ENCODE data around the gene LVRN. TPM values are rescaled to one million over a fixed set of nuclear protein-coding genes. Genes with fewer than 3 reads are reported as not detected.

The LVRN gene
- total and polyA plus RNA-seq, 2 experiments from 2014 or later, result 0.31 to 0.45 TPM

- no peak overlapping the region for H3K4me3 Mint-ChIP-seq
- no peaks in the 10 kb centered on the region for H3K36me3 ChIP-seq (ENCODE audit: insufficient read depth)
These were observed 25.7 kb downstream of the LVRN start for GRCh38 chr5:115988002-115988401.

More at GRCh38 chr5:115988002-115988401, 25.7 kb downstream of the LVRN start:
- Mint-ChIP-seq H3K4me1 (no peaks in the 10 kb centered on the region), H3K27me3 (ENCODE audit: insufficient read depth, low read depth, poor library complexity) (no peaks in the 10 kb centered on the region), H3K9me3 (no peaks in the 10 kb centered on the region), H3K36me3 (ENCODE audit: low read depth) (no peaks in the 10 kb centered on the region), H3K27ac (no peak overlapping the region)
- ATAC-seq (no peak), DNase-seq (ENCODE audit: low spot score) (no peak)
- Histone ChIP-seq H3K9me2 (ENCODE audit: insufficient read depth) (peaks cover 5% of the 10 kb centered on the region; the same call in 1 of the 2 replicates), H3K79me2 (replicated peaks; ENCODE audit: insufficient read depth) (no peaks in the 10 kb centered on the region), H3K4me2 (no peak overlapping the region), H3K4me3 (no peak overlapping the region), H3K27ac (ENCODE audit: low read depth) (no peak overlapping the region), H2AFZ (peak overlapping the region; percentile 47; the same call in 1 of the 2 replicates), H3K27me3 (ENCODE audit: insufficient read depth) (no peaks in the 10 kb centered on the region), H3F3A (replicated peaks; ENCODE audit: low read depth) (no peaks in the 10 kb centered on the region), H3K4me1 (ENCODE audit: insufficient read depth) (no peaks in the 10 kb centered on the region), H4K20me1 (replicated peaks; ENCODE audit: insufficient read depth) (no peaks in the 10 kb centered on the region)
- TF ChIP-seq NANOG (IDR thresholded peaks at IDR 0.05; ENCODE audit: borderline replicate concordance) (no peak), CREB1 (CRISPR knock-in tag; IDR thresholded peaks at IDR 0.05; ENCODE audit: low read depth) (no peak), JUNB (IDR thresholded peaks at IDR 0.05; ENCODE audit: unreplicated experiment) (no peak), STAT1 (IDR thresholded peaks at IDR 0.05; ENCODE audit: unreplicated experiment) (no peak), POLR2AphosphoS5 (IDR thresholded peaks at IDR 0.05; ENCODE audit: low read depth) (no peak), CTCF (conservative IDR thresholded peaks at IDR 0.05; ENCODE audit: low read depth in 2 of 2) (no peak), EZH2 (IDR thresholded peaks at IDR 0.05; ENCODE audit: low read depth, unreplicated experiment) (no peak)
- TF ChIP-seq, protein P1, sequence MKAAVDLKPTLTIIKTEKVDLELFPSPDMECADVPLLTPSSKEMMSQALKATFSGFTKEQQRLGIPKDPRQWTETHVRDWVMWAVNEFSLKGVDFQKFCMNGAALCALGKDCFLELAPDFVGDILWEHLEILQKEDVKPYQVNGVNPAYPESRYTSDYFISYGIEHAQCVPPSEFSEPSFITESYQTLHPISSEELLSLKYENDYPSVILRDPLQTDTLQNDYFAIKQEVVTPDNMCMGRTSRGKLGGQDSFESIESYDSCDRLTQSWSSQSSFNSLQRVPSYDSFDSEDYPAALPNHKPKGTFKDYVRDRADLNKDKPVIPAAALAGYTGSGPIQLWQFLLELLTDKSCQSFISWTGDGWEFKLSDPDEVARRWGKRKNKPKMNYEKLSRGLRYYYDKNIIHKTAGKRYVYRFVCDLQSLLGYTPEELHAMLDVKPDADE (IDR thresholded peaks at IDR 0.05), result no peak
- TF ChIP-seq, protein P2, sequence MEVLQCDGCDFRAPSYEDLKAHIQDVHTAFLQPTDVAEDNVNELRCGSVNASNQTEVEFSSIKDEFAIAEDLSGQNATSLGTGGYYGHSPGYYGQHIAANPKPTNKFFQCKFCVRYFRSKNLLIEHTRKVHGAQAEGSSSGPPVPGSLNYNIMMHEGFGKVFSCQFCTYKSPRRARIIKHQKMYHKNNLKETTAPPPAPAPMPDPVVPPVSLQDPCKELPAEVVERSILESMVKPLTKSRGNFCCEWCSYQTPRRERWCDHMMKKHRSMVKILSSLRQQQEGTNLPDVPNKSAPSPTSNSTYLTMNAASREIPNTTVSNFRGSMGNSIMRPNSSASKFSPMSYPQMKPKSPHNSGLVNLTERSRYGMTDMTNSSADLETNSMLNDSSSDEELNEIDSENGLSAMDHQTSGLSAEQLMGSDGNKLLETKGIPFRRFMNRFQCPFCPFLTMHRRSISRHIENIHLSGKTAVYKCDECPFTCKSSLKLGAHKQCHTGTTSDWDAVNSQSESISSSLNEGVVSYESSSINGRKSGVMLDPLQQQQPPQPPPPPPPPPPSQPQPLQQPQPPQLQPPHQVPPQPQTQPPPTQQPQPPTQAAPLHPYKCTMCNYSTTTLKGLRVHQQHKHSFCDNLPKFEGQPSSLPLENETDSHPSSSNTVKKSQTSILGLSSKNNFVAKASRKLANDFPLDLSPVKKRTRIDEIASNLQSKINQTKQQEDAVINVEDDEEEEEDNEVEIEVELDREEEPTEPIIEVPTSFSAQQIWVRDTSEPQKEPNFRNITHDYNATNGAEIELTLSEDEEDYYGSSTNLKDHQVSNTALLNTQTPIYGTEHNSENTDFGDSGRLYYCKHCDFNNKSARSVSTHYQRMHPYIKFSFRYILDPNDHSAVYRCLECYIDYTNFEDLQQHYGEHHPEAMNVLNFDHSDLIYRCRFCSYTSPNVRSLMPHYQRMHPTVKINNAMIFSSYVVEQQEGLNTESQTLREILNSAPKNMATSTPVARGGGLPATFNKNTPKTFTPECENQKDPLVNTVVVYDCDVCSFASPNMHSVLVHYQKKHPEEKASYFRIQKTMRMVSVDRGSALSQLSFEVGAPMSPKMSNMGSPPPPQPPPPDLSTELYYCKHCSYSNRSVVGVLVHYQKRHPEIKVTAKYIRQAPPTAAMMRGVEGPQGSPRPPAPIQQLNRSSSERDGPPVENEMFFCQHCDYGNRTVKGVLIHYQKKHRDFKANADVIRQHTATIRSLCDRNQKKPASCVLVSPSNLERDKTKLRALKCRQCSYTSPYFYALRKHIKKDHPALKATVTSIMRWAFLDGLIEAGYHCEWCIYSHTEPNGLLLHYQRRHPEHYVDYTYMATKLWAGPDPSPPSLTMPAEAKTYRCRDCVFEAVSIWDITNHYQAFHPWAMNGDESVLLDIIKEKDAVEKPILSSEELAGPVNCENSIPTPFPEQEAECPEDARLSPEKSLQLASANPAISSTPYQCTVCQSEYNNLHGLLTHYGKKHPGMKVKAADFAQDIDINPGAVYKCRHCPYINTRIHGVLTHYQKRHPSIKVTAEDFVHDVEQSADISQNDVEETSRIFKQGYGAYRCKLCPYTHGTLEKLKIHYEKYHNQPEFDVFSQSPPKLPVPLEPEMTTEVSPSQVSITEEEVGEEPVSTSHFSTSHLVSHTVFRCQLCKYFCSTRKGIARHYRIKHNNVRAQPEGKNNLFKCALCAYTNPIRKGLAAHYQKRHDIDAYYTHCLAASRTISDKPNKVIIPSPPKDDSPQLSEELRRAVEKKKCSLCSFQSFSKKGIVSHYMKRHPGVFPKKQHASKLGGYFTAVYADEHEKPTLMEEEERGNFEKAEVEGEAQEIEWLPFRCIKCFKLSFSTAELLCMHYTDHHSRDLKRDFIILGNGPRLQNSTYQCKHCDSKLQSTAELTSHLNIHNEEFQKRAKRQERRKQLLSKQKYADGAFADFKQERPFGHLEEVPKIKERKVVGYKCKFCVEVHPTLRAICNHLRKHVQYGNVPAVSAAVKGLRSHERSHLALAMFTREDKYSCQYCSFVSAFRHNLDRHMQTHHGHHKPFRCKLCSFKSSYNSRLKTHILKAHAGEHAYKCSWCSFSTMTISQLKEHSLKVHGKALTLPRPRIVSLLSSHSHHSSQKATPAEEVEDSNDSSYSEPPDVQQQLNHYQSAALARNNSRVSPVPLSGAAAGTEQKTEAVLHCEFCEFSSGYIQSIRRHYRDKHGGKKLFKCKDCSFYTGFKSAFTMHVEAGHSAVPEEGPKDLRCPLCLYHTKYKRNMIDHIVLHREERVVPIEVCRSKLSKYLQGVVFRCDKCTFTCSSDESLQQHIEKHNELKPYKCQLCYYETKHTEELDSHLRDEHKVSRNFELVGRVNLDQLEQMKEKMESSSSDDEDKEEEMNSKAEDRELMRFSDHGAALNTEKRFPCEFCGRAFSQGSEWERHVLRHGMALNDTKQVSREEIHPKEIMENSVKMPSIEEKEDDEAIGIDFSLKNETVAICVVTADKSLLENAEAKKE (CRISPR knock-in tag; IDR thresholded peaks at IDR 0.05), result no peak
